SH-SY5Y (cell line): Measurements from ENCODE around the gene CCM2L.

Experiments
- GATA2 ChIP-seq: IDR thresholded peaks from 2 replicates; pipeline ENCODE4 v1.6.1; 2011; ENCODE audit warnings: mild to moderate bottlenecking, low read depth, low read length
- GATA3 ChIP-seq: IDR thresholded peaks from 2 replicates; pipeline ENCODE4 v1.6.1; 2011; ENCODE audit warnings: low read depth, mild to moderate bottlenecking, low read length, moderate library complexity

DNA sequence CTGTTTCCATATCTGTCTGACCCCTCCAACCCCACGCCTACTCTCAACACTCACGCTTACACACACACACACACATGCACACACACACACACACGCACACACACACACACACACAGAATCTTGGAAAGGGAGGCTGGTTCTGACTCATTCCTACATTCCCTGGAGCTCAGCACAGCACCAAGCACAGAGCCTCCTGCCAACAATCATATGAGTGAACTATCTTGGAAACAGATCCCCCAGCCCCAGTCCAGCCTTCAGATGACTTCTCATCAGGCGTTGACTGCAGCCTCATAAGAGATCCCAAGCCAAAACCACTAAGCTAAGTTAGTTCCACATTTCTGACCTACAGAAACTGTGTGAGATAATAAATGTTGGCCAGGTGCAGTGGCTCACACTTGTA, 27.7 kb downstream of the CCM2L start:
- no peak for TF ChIP-seq GATA3
- no peak for TF ChIP-seq GATA2
